Body of pancreas (tissue), 4 donors: ENCODE results near the gene CORO7.

Experiments
- POLR2A ChIP-seq, 3 donors: fragments of 450-650 bp; IDR thresholded peaks; one replicate each; pipeline ENCODE4 v1.6.1; 2016; ENCODE audit warnings: antibody characterized with exemption in 3 of 3, mild to moderate bottlenecking in 2 of 3
- TF ChIP-seq, protein P1 (sequence below), 7 experiments: fragments of 450-650 bp in 4 of 7; fragments of 200-600 bp in 3 of 7; sonication (generic) in 3 of 7; IDR thresholded peaks; one replicate each; pipeline ENCODE4 v1.5.1; 2016 to 2019; ENCODE audit warnings: antibody characterized with exemption in 7 of 7

DNA sequence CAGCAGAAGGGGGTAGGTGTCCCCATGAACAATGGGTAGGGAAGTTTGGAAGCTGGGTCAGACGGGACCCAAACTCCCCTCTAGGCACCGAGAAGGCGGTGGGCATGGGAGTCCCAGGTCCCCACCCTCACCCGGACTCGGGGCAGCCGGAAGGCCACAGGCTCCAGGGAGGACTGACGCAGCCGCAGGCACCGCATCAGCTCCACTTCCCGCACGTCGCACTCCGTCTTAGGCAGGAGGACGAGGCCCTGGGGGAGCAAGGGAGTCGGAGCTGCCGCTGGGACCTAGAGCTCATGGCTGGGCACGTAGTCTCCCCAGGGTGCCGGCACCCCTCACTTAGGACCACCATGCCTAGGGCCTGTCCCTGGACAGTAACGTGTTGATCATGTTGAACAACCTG is 58.2 kb downstream of the CORO7 start:
- TF ChIP-seq, protein P1, sequence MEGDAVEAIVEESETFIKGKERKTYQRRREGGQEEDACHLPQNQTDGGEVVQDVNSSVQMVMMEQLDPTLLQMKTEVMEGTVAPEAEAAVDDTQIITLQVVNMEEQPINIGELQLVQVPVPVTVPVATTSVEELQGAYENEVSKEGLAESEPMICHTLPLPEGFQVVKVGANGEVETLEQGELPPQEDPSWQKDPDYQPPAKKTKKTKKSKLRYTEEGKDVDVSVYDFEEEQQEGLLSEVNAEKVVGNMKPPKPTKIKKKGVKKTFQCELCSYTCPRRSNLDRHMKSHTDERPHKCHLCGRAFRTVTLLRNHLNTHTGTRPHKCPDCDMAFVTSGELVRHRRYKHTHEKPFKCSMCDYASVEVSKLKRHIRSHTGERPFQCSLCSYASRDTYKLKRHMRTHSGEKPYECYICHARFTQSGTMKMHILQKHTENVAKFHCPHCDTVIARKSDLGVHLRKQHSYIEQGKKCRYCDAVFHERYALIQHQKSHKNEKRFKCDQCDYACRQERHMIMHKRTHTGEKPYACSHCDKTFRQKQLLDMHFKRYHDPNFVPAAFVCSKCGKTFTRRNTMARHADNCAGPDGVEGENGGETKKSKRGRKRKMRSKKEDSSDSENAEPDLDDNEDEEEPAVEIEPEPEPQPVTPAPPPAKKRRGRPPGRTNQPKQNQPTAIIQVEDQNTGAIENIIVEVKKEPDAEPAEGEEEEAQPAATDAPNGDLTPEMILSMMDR (IDR thresholded peaks at IDR 0.05): no peak
- no peak for TF ChIP-seq POLR2A (IDR thresholded peaks at IDR 0.05)
